Measurements from ENCODE around the gene POP4.

Gene POP4

GRCh38 chr19:29606420-29606747, 301 bp downstream of the POP4 start:
- peak overlapping the region; percentile 89 for H3K4me3 ChIP-seq (ENCODE audit: low read depth, low read length)
- no peak for DNase-seq (ENCODE audit: low read depth)

GRCh38 chr19:29609636-29610035, 3.6 kb downstream of the POP4 start:
- no peak overlapping the region for H3K4me3 ChIP-seq (ENCODE audit: low read depth, low read length)
- no peak for DNase-seq (ENCODE audit: low read depth)

- DNase-seq (ENCODE audit: low read depth): no peak
- H3K4me3 ChIP-seq (ENCODE audit: low read depth, low read length): no peak overlapping the region
Measured at GRCh38 chr19:29610213-29610573, 4.1 kb downstream of the POP4 start.

GRCh38 chr19:29610574-29611271, 4.6 kb downstream of the POP4 start:
- DNase-seq (ENCODE audit: low read depth): peak; percentile 40
- H3K4me3 ChIP-seq (ENCODE audit: low read depth, low read length): no peak overlapping the region

- DNase-seq (ENCODE audit: low read depth): no peak
- H3K4me3 ChIP-seq (ENCODE audit: low read depth, low read length): no peak overlapping the region
Measured at GRCh38 chr19:29612121-29612520, 6.0 kb downstream of the POP4 start.

- no peak for DNase-seq (ENCODE audit: low read depth)
- H3K4me3 ChIP-seq (ENCODE audit: low read depth, low read length): no peak overlapping the region
Measured at GRCh38 chr19:29612801-29613595, 6.9 kb downstream of the POP4 start.

GRCh38 chr19:29614046-29614445, 8.0 kb downstream of the POP4 start:
- H3K4me3 ChIP-seq (ENCODE audit: low read depth, low read length): no peak overlapping the region
- no peak for DNase-seq (ENCODE audit: low read depth)

GRCh38 chr19:29614780-29615179, 8.7 kb downstream of the POP4 start:
- H3K4me3 ChIP-seq (ENCODE audit: low read depth, low read length): no peak overlapping the region
- no peak for DNase-seq (ENCODE audit: low read depth)

GRCh38 chr19:29615891-29616425, 9.9 kb downstream of the POP4 start:
- no peak for DNase-seq (ENCODE audit: low read depth)
- no peak overlapping the region for H3K4me3 ChIP-seq (ENCODE audit: low read depth, low read length)

- no peak for DNase-seq (ENCODE audit: low read depth)
- H3K4me3 ChIP-seq (ENCODE audit: low read depth, low read length): no peak overlapping the region
Measured at GRCh38 chr19:29616541-29616940, 10.5 kb downstream of the POP4 start.

- H3K4me3 ChIP-seq (ENCODE audit: low read depth, low read length): no peak overlapping the region
- DNase-seq (ENCODE audit: low read depth): no peak
Measured at GRCh38 chr19:29617366-29618266, 11.5 kb downstream of the POP4 start.

GRCh38 chr19:29618434-29618833, 12.4 kb downstream of the POP4 start:
- H3K4me3 ChIP-seq (ENCODE audit: low read depth, low read length): no peak overlapping the region
- no peak for DNase-seq (ENCODE audit: low read depth)

- no peak for DNase-seq (ENCODE audit: low read depth)
- H3K4me3 ChIP-seq (ENCODE audit: low read depth, low read length): no peak overlapping the region
Measured at GRCh38 chr19:29618871-29619270, 12.8 kb downstream of the POP4 start.

GRCh38 chr19:29620931-29621351, 14.9 kb downstream of the POP4 start:
- no peak overlapping the region for H3K4me3 ChIP-seq (ENCODE audit: low read depth, low read length)
- no peak for DNase-seq (ENCODE audit: low read depth)

- no peak for DNase-seq (ENCODE audit: low read depth)
- no peak overlapping the region for H3K4me3 ChIP-seq (ENCODE audit: low read depth, low read length)
Measured at GRCh38 chr19:29622166-29623070, 16.3 kb downstream of the POP4 start.

GRCh38 chr19:29623726-29624488, 17.8 kb downstream of the POP4 start:
- DNase-seq (ENCODE audit: low read depth): no peak

GRCh38 chr19:29624489-29625185, 18.6 kb downstream of the POP4 start:
- no peak overlapping the region for H3K4me3 ChIP-seq (ENCODE audit: low read depth, low read length)
- DNase-seq (ENCODE audit: low read depth): no peak

More at GRCh38 chr19:29623726-29624488, 17.8 kb downstream of the POP4 start:
- H3K4me3 ChIP-seq (ENCODE audit: low read depth, low read length): no peak overlapping the region

- no peak for DNase-seq (ENCODE audit: low read depth)
- no peak overlapping the region for H3K4me3 ChIP-seq (ENCODE audit: low read depth, low read length)
Measured at GRCh38 chr19:29625186-29625651, 19.1 kb downstream of the POP4 start.
